ENCODE measurements around the gene RBM47. TPM values are rescaled to one million over a fixed set of nuclear protein-coding genes. Genes with fewer than 3 reads are reported as not detected.
"Not testable (repeated sequence)": the region's sequence is repeated elsewhere in the genome, so short reads cannot be mapped to it uniquely, and the experiment has no call there.

RBM47 gene
- total RNA-seq, 6 donors from 2014 or later, result 111 to 448 (median 149) TPM

DNA sequence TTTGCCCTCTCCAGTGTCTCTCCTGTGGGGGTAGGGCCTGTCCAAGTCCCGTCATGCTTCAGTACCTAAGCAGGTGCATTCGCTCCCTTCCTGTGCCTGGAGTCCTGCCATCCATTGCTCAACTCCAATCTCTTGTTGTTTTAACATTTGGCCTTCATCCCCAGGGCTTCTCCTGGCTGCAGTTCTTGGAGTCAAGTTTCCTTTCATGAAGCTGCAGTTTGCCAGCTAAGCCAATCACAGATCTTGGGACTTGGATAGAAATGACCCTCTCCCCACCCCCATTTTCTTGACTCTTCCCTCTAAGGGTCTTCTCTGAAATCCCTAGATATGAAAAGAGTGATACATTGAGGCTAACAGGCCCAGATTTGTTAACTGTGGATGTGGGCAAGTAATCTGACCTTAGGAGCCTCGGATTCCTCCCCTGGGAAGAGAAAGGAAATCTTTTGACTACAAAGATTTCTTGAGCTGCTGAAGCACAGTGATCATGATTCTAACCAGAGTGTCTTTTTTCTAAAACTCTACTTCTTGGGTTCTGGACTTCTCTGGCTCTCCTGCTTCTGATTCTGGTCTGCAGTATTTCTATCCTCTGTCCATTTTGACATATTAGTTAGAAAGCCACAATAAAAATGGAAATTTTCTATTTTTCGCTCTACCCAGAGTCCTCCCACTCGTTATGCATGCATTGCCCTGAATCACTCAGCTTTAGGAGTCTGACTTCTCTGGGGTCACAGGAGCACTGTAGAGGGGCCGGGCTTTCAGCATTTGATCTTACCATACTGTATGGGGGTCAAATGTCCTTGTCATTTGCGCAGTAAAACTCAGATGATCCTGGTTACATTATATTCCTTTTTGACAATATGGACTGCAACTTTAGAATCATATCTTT, 233.5 kb downstream of the RBM47 start:
- H3K36me3 ChIP-seq, result no peaks in the 10 kb centered on the region
- peak overlapping the region; percentile 3 to 71 (median 9) for H3K27ac ChIP-seq
- H3K4me3 ChIP-seq, result no peak overlapping the region
- peaks cover 0 to 13% (median 5%) of the 10 kb centered on the region in 4 donors for H3K4me1 ChIP-seq
- peak in 1 of 2 donors; percentile 91 for DNase-seq
- no peaks in the 10 kb centered on the region for H3K27me3 ChIP-seq
- 73 to 82% methylated on average over 7 of the region's 7 CpGs for WGBS, 2 donors
- no peaks in the 10 kb centered on the region for H3K9me3 ChIP-seq
- TF ChIP-seq POLR2A (IDR thresholded peaks at IDR 0.05) (peak in 1 of 4 donors; percentile 26), EP300 (IDR thresholded peaks at IDR 0.05) (peak in 1 of 4 donors; percentile 80), POLR2AphosphoS5 (IDR thresholded peaks at IDR 0.05) (peak; percentile 36 to 63)
- TF ChIP-seq, protein P1, sequence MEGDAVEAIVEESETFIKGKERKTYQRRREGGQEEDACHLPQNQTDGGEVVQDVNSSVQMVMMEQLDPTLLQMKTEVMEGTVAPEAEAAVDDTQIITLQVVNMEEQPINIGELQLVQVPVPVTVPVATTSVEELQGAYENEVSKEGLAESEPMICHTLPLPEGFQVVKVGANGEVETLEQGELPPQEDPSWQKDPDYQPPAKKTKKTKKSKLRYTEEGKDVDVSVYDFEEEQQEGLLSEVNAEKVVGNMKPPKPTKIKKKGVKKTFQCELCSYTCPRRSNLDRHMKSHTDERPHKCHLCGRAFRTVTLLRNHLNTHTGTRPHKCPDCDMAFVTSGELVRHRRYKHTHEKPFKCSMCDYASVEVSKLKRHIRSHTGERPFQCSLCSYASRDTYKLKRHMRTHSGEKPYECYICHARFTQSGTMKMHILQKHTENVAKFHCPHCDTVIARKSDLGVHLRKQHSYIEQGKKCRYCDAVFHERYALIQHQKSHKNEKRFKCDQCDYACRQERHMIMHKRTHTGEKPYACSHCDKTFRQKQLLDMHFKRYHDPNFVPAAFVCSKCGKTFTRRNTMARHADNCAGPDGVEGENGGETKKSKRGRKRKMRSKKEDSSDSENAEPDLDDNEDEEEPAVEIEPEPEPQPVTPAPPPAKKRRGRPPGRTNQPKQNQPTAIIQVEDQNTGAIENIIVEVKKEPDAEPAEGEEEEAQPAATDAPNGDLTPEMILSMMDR (IDR thresholded peaks at IDR 0.05), result no peak
- peak; percentile 48 to 85 for ATAC-seq (ENCODE audit: low FRiP score in 2 of 2)

DNA sequence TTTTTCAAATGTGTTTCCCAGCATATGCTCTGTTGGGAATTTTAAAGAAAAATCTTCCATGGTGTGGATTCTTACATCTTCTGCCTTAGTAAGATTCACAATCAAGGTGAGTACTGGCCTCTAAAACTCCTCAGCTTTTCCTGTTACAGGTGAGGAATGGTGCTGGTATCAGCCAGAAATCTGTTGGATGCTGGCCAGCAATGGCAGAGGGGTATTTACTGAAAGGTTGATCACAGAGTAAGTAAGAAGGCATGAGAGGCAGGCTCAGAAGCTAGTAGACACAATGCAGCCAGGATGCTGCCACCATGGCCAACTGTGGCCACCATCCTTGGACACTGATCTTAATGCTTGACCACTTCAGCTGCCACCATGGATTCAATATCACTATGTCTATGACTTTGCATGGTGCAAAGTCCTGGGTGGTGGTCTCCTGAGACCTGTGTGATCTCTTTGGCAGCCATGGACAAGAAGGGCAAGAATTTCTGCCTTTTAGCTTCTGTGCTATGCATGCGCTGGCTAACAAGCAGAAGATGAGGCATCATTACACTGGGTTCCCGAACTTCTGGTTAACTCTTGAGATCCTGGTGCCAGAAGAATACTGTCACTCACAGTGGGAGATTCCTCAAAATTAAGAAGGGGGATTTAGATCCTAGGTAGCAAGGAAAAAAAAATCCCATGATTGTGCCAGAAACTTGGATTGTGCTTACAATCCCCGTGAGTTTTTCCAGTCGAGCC, 234.3 kb downstream of the RBM47 start:
- TF ChIP-seq EP300 (IDR thresholded peaks at IDR 0.05), result no peak
- TF ChIP-seq, protein P1 (IDR thresholded peaks at IDR 0.05), result no peak
- no peak for TF ChIP-seq POLR2A (IDR thresholded peaks at IDR 0.05)
- TF ChIP-seq POLR2AphosphoS5 (IDR thresholded peaks at IDR 0.05), result no peak
- 58% methylated on average over 4 of the region's 4 CpGs for WGBS, 2 donors

DNA sequence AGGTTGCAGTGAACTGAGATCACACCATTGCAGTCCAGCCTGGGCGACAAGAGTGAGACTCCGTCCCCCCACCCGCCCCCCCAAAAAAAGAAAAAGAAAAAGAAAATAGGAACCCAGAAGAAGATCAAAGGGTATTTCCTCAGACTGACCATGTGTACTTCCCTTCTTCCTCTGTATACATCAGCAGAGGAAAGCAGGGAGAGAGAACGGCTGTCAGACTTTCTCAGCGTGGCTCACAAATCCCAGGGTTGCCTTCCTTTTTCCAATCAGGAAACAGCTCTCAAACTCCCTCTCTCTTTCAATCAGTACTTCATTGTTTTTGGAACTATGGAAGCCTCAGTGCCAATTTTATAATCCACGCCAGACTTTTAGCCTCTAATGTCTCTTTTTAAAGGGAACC, 235.4 kb downstream of the RBM47 start:
- Histone ChIP-seq H3K4me1 (peaks cover 0 to 13% (median 5%) of the 10 kb centered on the region in 4 donors), H3K9me3 (no peaks in the 10 kb centered on the region), H3K36me3 (no peaks in the 10 kb centered on the region), H3K27me3 (no peaks in the 10 kb centered on the region), H3K4me3 (no peak overlapping the region), H3K27ac (no peak overlapping the region)
- 52 to 65% methylated on average over 6 of the region's 6 CpGs for WGBS, 2 donors
- ATAC-seq (ENCODE audit: low FRiP score in 2 of 2) (no peak), DNase-seq (no peak)
- TF ChIP-seq POLR2A (IDR thresholded peaks at IDR 0.05) (no peak), POLR2AphosphoS5 (IDR thresholded peaks at IDR 0.05) (no peak)

More for the DNA sequence above, 234.3 kb downstream of the RBM47 start:
- Histone ChIP-seq H3K36me3 (no peaks in the 10 kb centered on the region), H3K27ac (peak overlapping the region in 3 of 4 donors; percentile 5 to 71 (median 58)), H3K27me3 (no peaks in the 10 kb centered on the region), H3K4me3 (no peak overlapping the region), H3K9me3 (no peaks in the 10 kb centered on the region), H3K4me1 (peaks cover 0 to 13% (median 5%) of the 10 kb centered on the region in 4 donors)
- DNase-seq, result no peak
- peak; percentile 7 to 11 for ATAC-seq (ENCODE audit: low FRiP score in 2 of 2)

DNA sequence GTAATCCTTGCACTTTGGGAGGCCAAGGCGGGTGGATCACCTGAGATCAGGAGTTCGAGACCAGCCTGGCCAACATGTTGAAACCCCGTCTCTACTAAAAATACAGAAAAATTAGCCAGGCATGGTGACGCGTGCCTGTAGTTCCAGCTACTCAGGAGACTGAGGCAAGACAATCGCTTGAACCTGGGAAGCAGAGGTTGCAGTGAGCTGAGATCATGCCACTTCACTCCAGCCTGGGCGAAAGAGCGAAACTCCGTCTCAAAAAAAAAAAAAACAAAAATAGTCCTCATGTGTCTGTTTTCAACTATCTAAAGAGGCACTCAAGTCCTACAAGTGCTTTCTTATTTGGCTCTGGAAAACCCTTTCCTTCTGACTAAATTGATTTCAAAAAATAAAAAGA, 237.4 kb downstream of the RBM47 start:
- H3K27ac ChIP-seq, result peak overlapping the region in 1 of 4 donors; percentile 31
- not testable (repeated sequence) for H3K4me3 ChIP-seq; H3K27me3 ChIP-seq; ATAC-seq (ENCODE audit: low FRiP score in 2 of 2); H3K9me3 ChIP-seq; H3K36me3 ChIP-seq
- DNase-seq, result peak in 1 of 2 donors; percentile 38
- H3K4me1 ChIP-seq, result peaks cover 0 to 13% (median 5%) of the 10 kb centered on the region in 4 donors
- 76 to 79% methylated on average over 9 of the region's 9 CpGs for WGBS, 2 donors
- peak in 1 of 4 donors; percentile 28 for TF ChIP-seq EP300 (IDR thresholded peaks at IDR 0.05)

DNA sequence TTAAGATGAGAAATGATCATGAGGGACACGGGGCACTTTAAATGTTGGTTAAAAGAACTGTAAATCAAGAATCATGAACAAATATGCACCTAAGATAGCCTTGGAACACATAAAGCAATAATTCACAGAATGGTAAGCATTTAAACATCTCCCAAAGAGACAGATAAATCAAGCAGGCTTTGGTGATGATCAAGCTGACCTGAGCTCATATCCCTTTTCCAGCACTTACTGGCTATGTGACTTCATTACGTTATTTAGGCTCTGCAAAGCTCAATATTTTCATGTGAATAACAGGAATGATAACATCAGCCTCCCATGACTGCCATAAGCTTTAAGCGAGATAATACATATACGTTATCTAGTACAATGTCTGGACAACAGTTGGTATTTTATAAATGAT, 239.7 kb downstream of the RBM47 start:
- no peaks in the 10 kb centered on the region for H3K27me3 ChIP-seq
- no peaks in the 10 kb centered on the region for H3K4me1 ChIP-seq
- no peak overlapping the region for H3K27ac ChIP-seq
- no peak for TF ChIP-seq POLR2AphosphoS5 (IDR thresholded peaks at IDR 0.05)
- no peak for TF ChIP-seq EP300 (IDR thresholded peaks at IDR 0.05)
- TF ChIP-seq, protein P1 (IDR thresholded peaks at IDR 0.05), result no peak
- TF ChIP-seq POLR2A (IDR thresholded peaks at IDR 0.05), result no peak
- DNase-seq (no peak), ATAC-seq (ENCODE audit: low FRiP score in 2 of 2) (no peak)
- no peak overlapping the region for H3K4me3 ChIP-seq
- 93 to 96% methylated on average over 4 of the region's 4 CpGs for WGBS, 2 donors
- H3K36me3 ChIP-seq, result no peaks in the 10 kb centered on the region
- H3K9me3 ChIP-seq, result no peaks in the 10 kb centered on the region
